Neural cell (in vitro differentiated cells): ENCODE data around the gene MGME1. TPM values are rescaled to one million over a fixed set of nuclear protein-coding genes. Genes with fewer than 3 reads are reported as not detected.

Source experiments
- H2AFZ ChIP-seq: fragments of 200-600, 300-800 bp; sonication (generic), shearing (Covaris generic); 2 replicates; pipeline ENCODE4 v1.6.0; 2014; ENCODE audit warnings: low read depth, mild to moderate bottlenecking, antibody characterized with exemption, low read length, moderate library complexity
- H3F3A ChIP-seq: fragments of 200-600 bp; shearing (Covaris generic); 2 replicates; pipeline ENCODE4 v1.6.1; 2016; ENCODE audit warnings: mild to moderate bottlenecking, moderate library complexity, mixed read lengths, antibody characterized with exemption, low read length; ENCODE audit not compliant: insufficient read depth, poor library complexity, severe bottlenecking
- H3K27ac ChIP-seq: fragments of 200-600, 300-800 bp; sonication (generic), shearing (Covaris generic); 2 replicates; pipeline ENCODE4 v1.5.1; 2014; ENCODE audit warnings: mild to moderate bottlenecking, low read length, moderate library complexity
- H3K27me3 ChIP-seq: fragments of 300-800, 200-600 bp; sonication (generic), shearing (Covaris generic); 2 replicates; pipeline ENCODE4 v1.6.0; 2014; ENCODE audit warnings: mild to moderate bottlenecking, low read depth, low read length, moderate library complexity; ENCODE audit not compliant: insufficient read depth
- H3K36me3 ChIP-seq: fragments of 300-800, 200-600 bp; sonication (generic), shearing (Covaris generic); 2 replicates; pipeline ENCODE4 v1.5.1; 2014; ENCODE audit warnings: mild to moderate bottlenecking, antibody characterized with exemption, low read length, moderate library complexity; ENCODE audit not compliant: insufficient read depth
- H3K4me2 ChIP-seq: fragments of 300-800, 200-600 bp; sonication (generic), shearing (Covaris generic); 2 replicates; pipeline ENCODE4 v1.6.0; 2014; ENCODE audit warnings: mild to moderate bottlenecking, low read length
- H3K4me3 ChIP-seq: fragments of 300-800, 200-600 bp; sonication (generic), shearing (Covaris generic); 2 replicates; pipeline ENCODE4 v1.5.1; 2014; ENCODE audit warnings: mild to moderate bottlenecking, low read length, moderate library complexity
- H3K79me2 ChIP-seq: fragments of 200-600 bp; shearing (Covaris generic); replicated peaks from 2 replicates; pipeline ENCODE4 v1.6.0; 2014; ENCODE audit warnings: mild to moderate bottlenecking, low read length, moderate library complexity; ENCODE audit not compliant: insufficient read depth
- H3K9ac ChIP-seq: fragments of 300-800, 200-600 bp; sonication (generic), shearing (Covaris generic); 2 replicates; pipeline ENCODE4 v1.6.1; 2016; ENCODE audit warnings: mild to moderate bottlenecking, low read length, mixed read lengths
- H3K9me2 ChIP-seq: fragments of 200-600 bp; shearing (Covaris generic); 2 replicates; pipeline ENCODE4 v1.6.1; 2016; ENCODE audit warnings: mild to moderate bottlenecking, low read length, mixed read lengths; ENCODE audit not compliant: insufficient read depth
- H3K9me3 ChIP-seq: fragments of 200-600, 300-800 bp; sonication (generic), shearing (Covaris generic); 2 replicates; pipeline ENCODE4 v1.6.1; 2016; ENCODE audit warnings: mild to moderate bottlenecking, mixed run types, low read length, moderate library complexity, mixed read lengths
- H4K20me1 ChIP-seq: fragments of 200-600 bp; shearing (Covaris generic); 2 replicates; pipeline ENCODE4 v1.6.1; 2016; ENCODE audit warnings: mild to moderate bottlenecking, mixed run types; ENCODE audit not compliant: insufficient read depth
- CTCF ChIP-seq: fragments of 450-650 bp; IDR thresholded peaks from 2 replicates; pipeline ENCODE4 v1.5.1; 2014; ENCODE audit warnings: antibody characterized with exemption, mild to moderate bottlenecking, moderate library complexity; ENCODE audit not compliant: poor library complexity, severe bottlenecking
- EP300 ChIP-seq: fragments of 450-650 bp; conservative IDR thresholded peaks from 2 replicates; pipeline ENCODE4 v1.6.1; 2014; ENCODE audit warnings: antibody characterized with exemption, mild to moderate bottlenecking, moderate library complexity; ENCODE audit not compliant: poor library complexity, severe bottlenecking
- EZH2 ChIP-seq: fragments of 200-600, 300-800 bp; shearing (Covaris generic), sonication (generic); IDR thresholded peaks from 2 replicates; pipeline ENCODE4 v1.6.1; 2014; ENCODE audit warnings: antibody characterized with exemption, low read length, borderline replicate concordance, mild to moderate bottlenecking; ENCODE audit not compliant: insufficient read depth, poor library complexity, severe bottlenecking
- MXI1 ChIP-seq: fragments of 450-650 bp; conservative IDR thresholded peaks from 2 replicates; pipeline ENCODE4 v1.6.1; 2014; ENCODE audit warnings: antibody characterized with exemption, mild to moderate bottlenecking; ENCODE audit not compliant: poor library complexity, severe bottlenecking
- POLR2AphosphoS5 ChIP-seq: IDR thresholded peaks from 2 replicates; pipeline ENCODE4 v1.6.1; 2012
- RAD21 ChIP-seq: fragments of 450-650 bp; conservative IDR thresholded peaks from 2 replicates; pipeline ENCODE4 v1.6.1; 2014; ENCODE audit warnings: antibody characterized with exemption, mild to moderate bottlenecking, moderate library complexity
- REST ChIP-seq: IDR thresholded peaks from 2 replicates; pipeline ENCODE4 v1.6.1; 2012; ENCODE audit warnings: borderline replicate concordance
- SMC3 ChIP-seq: fragments of 450-650 bp; conservative IDR thresholded peaks from 2 replicates; pipeline ENCODE4 v1.6.1; 2014; ENCODE audit warnings: antibody characterized with exemption, mild to moderate bottlenecking, moderate library complexity; ENCODE audit not compliant: poor library complexity
- TAF1 ChIP-seq: IDR thresholded peaks from 2 replicates; pipeline ENCODE4 v1.6.1; 2012; ENCODE audit warnings: low read depth
- polyA plus RNA-seq: library from polyadenylated mRNA; depleted of rRNA; stranded (reverse); fragments of >200 nt; gene quantifications from 2 replicates; pipeline ENCODE4 v1.2.3, GENCODE V29; 2014

The MGME1 gene
- polyA plus RNA-seq, 1 donor from 2014 or later: 7.0 TPM

- no peaks in the 10 kb centered on the region for H3K27me3 ChIP-seq
- H3K27ac ChIP-seq: no peak overlapping the region
- H3K9me3 ChIP-seq: no peaks in the 10 kb centered on the region
- H4K20me1 ChIP-seq: no peaks in the 10 kb centered on the region
- no peak overlapping the region for H3K9ac ChIP-seq
- no peak for TF ChIP-seq POLR2AphosphoS5
- TF ChIP-seq MXI1: no peak
- no peak for TF ChIP-seq TAF1
- TF ChIP-seq EZH2: no peak
- no peak for TF ChIP-seq REST
- no peak for TF ChIP-seq EP300
- TF ChIP-seq CTCF: no peak
- TF ChIP-seq RAD21: no peak
- TF ChIP-seq SMC3: no peak
- no peaks in the 10 kb centered on the region for H3K9me2 ChIP-seq
- no peaks in the 10 kb centered on the region for H3K79me2 ChIP-seq
- no peak overlapping the region for H3K4me2 ChIP-seq
- no peak overlapping the region for H3K4me3 ChIP-seq
- H3K36me3 ChIP-seq: no peaks in the 10 kb centered on the region
- H3F3A ChIP-seq: no peaks in the 10 kb centered on the region
- no peak overlapping the region for H2AFZ ChIP-seq
Observed at GRCh38 chr20:17925940-17926300, 42.9 kb upstream of the MGME1 start.

GRCh38 chr20:17928211-17928611, 40.6 kb upstream of the MGME1 start:
- Histone ChIP-seq H3K4me3 (no peak overlapping the region), H3F3A (no peaks in the 10 kb centered on the region), H3K36me3 (no peaks in the 10 kb centered on the region), H3K79me2 (no peaks in the 10 kb centered on the region), H2AFZ (no peak overlapping the region), H3K9ac (no peak overlapping the region), H3K27me3 (no peaks in the 10 kb centered on the region), H4K20me1 (no peaks in the 10 kb centered on the region), H3K27ac (no peak overlapping the region), H3K4me2 (no peak overlapping the region), H3K9me2 (no peaks in the 10 kb centered on the region), H3K9me3 (no peaks in the 10 kb centered on the region)
- TF ChIP-seq SMC3 (no peak), RAD21 (no peak), TAF1 (no peak), EP300 (no peak), MXI1 (no peak), EZH2 (no peak), CTCF (no peak), POLR2AphosphoS5 (no peak), REST (no peak)
